Erythroblast (primary cell): ENCODE measurements around the gene MUSK.

Source experiments
- GATA1 ChIP-seq: IDR thresholded peaks from 2 replicates; pipeline ENCODE4 v1.6.1; 2011; ENCODE audit warnings: low read depth, mild to moderate bottlenecking, control low read depth, low read length, moderate library complexity
- POLR2A ChIP-seq: IDR thresholded peaks from 2 replicates; pipeline ENCODE4 v1.6.1; 2011; ENCODE audit warnings: mild to moderate bottlenecking, low read length

DNA sequence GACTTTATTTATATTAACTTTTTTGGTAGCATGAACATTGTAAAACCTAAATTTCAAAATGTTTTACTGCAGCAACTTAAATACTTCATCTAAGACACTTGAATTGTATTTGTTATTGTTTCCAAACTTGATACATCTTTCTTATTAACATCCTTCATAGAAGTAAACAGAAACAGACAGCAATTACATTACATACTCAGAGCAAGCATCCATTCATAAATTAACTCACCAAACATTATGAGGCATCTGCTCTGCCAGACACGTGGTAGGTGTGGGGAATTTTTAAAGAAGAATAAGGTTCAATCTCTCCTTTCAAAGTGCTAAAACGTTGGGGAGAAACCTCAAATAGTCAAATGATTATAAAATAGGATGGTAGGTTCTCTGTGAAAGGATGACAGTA is 130.8 kb downstream of the MUSK start:
- TF ChIP-seq POLR2A (no peak), GATA1 (no peak)
